Mammary epithelial cell (primary cell): ENCODE data around the gene ANXA2R.

Experiments used
- CTCF ChIP-seq, 2 donors: IDR thresholded peaks in 1 of 2; conservative IDR thresholded peaks in 1 of 2; 2 replicates each; pipeline ENCODE4 v1.5.1; 2011 to 2012; ENCODE audit warnings: inconsistent platforms in 2 of 2, low read length in 2 of 2, mild to moderate bottlenecking in 2 of 2, control low read depth in 1 of 2, low read depth in 1 of 2; ENCODE audit not compliant: insufficient read depth in 1 of 2; ENCODE audit errors: extremely low read depth in 1 of 2
- EZH2 ChIP-seq: IDR thresholded peaks from 2 replicates; pipeline ENCODE4 v1.6.1; 2012; ENCODE audit warnings: low read length, inconsistent platforms, borderline replicate concordance

- TF ChIP-seq CTCF (conservative IDR thresholded peaks at IDR 0.05 in 1 of 2, IDR thresholded peaks at IDR 0.05 in 1 of 2; ENCODE audit: extremely low read depth in 1 of 2, insufficient read depth in 1 of 2, low read depth in 1 of 2, low read length in 2 of 2) (no peak), EZH2 (no peak)
Measured at GRCh38 chr5:43037636-43038495, 2.3 kb downstream of the ANXA2R start.
